Measurements from ENCODE around the gene FES. TPM values are rescaled to one million over a fixed set of nuclear protein-coding genes. Genes with fewer than 3 reads are reported as not detected.
A peak's percentile ranks its signal among the peaks of the same experiment; 100 is the strongest.

Gene FES
- total RNA-seq, 2 donors from 2014 or later, result 9.3 to 14.9 TPM

- DNase-seq (ENCODE audit: low spot score), result no peak
- H3K9me3 ChIP-seq, result no peaks in the 10 kb centered on the region
- peaks cover 96% of the 10 kb centered on the region for H3K36me3 ChIP-seq
- no peaks in the 10 kb centered on the region for H3K27me3 ChIP-seq
- no peak overlapping the region for H3K4me3 ChIP-seq
- H3K4me1 ChIP-seq, result peaks cover 0 to 44% of the 10 kb centered on the region in 2 donors
- no peak overlapping the region for H3K27ac ChIP-seq
- TF ChIP-seq CTCF (IDR thresholded peaks at IDR 0.05), result no peak
Observed at GRCh38 chr15:90913398-90913944, 29.2 kb downstream of the FES start.

GRCh38 chr15:90914305-90915080 is 30.2 kb downstream of the FES start:
- Histone ChIP-seq H3K36me3 (peaks cover 96% of the 10 kb centered on the region), H3K4me1 (peaks cover 0 to 46% of the 10 kb centered on the region in 2 donors), H3K27me3 (no peaks in the 10 kb centered on the region), H3K9me3 (no peaks in the 10 kb centered on the region), H3K4me3 (no peak overlapping the region), H3K27ac (peak overlapping the region; percentile 76 to 89)
- no peak for DNase-seq (ENCODE audit: low spot score)
- TF ChIP-seq CTCF (IDR thresholded peaks at IDR 0.05), result no peak

- Histone ChIP-seq H3K36me3 (peaks cover 96% of the 10 kb centered on the region), H3K4me1 (peaks cover 0 to 51% of the 10 kb centered on the region in 2 donors), H3K27ac (peak overlapping the region; percentile 76 to 89), H3K4me3 (no peak overlapping the region), H3K9me3 (no peaks in the 10 kb centered on the region), H3K27me3 (no peaks in the 10 kb centered on the region)
- DNase-seq (ENCODE audit: low spot score), result no peak
- no peak for TF ChIP-seq CTCF (IDR thresholded peaks at IDR 0.05)
Observed at GRCh38 chr15:90915216-90915807, 31.0 kb downstream of the FES start.

DNA sequence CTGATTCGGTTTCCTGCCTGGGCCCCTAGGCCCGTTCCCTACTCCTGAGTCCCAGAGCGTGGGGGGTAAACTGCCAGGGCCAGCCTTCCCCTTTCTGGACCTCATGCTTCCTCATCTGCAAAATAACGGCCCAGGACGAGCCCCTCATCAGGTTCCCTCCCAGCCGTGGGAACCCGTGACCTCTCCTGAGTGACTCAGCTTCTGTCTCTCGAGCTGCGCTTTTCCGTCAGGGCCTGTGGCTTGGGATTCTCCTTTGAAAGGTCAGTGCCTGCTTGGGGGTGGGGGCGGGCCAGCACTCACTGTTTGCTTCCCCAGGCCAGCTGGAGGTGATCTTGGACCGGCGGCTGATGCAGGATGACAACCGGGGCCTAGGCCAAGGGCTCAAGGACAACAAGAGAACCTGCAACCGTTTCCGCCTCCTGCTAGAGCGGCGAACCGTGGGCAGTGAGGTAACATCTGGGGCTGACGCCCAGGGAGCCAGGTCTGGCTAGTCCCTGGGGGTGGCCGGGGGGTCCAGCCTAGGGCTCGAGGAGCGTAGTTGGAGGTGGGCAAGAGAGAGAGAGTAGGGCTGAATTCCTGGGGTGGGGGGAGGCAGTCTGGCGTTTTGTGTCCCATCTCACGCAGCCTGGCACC is 31.6 kb downstream of the FES start:
- peak; percentile 66 for DNase-seq (ENCODE audit: low spot score)
- Histone ChIP-seq H3K36me3 (peaks cover 96% of the 10 kb centered on the region), H3K4me1 (peaks cover 0 to 51% of the 10 kb centered on the region in 2 donors), H3K27ac (peak overlapping the region; percentile 76 to 89), H3K9me3 (no peaks in the 10 kb centered on the region), H3K27me3 (no peaks in the 10 kb centered on the region), H3K4me3 (no peak overlapping the region)
- no peak for TF ChIP-seq CTCF (IDR thresholded peaks at IDR 0.05)

- Histone ChIP-seq H3K27ac (peak overlapping the region; percentile 76 to 89), H3K4me1 (peaks cover 0 to 51% of the 10 kb centered on the region in 2 donors), H3K4me3 (no peak overlapping the region), H3K36me3 (peaks cover 96% of the 10 kb centered on the region), H3K9me3 (no peaks in the 10 kb centered on the region), H3K27me3 (no peaks in the 10 kb centered on the region)
- DNase-seq (ENCODE audit: low spot score), result no peak
- TF ChIP-seq CTCF (IDR thresholded peaks at IDR 0.05), result no peak
Observed at GRCh38 chr15:90916461-90916860, 32.2 kb downstream of the FES start.
